B cell (primary cell): ENCODE measurements around the gene TTC34. TPM values are rescaled to one million over a fixed set of nuclear protein-coding genes. Genes with fewer than 3 reads are reported as not detected.

Source experiments
- ATAC-seq: fragments of 200-7000 bp; cut with Tn5 transposase; one replicate; pipeline ENCODE4 v1.10.0; 2021; ENCODE audit warnings: low read depth, mild to moderate bottlenecking, moderate number of reproducible peaks, moderate library complexity
- CTCF ChIA-PET: fragments of 350-600 bp; sonication (Branson Sonifier 250); formaldehyde crosslinking; loops from one replicate; lab custom pipeline; 2021; ENCODE audit warnings: antibody characterized with exemption, inconsistent platforms; lab: Charles Lee
- POLR2A ChIA-PET: fragments of 350-600 bp; sonication (Branson Sonifier 250); formaldehyde crosslinking; loops from one replicate; lab custom pipeline; 2021; ENCODE audit warnings: antibody characterized with exemption; lab: Charles Lee
- DNase-seq: peaks from one replicate; pipeline ENCODE4 v3.0.0; 2013
- H2AFZ ChIP-seq: 2 replicates; pipeline ENCODE4 v1.6.1; 2012; ENCODE audit warnings: mild to moderate bottlenecking, low read depth, low read length; ENCODE audit not compliant: insufficient read depth, poor library complexity, severe bottlenecking
- H3K27ac ChIP-seq, 2 donors: 1 replicate in 1 of 2; 2 replicates in 1 of 2; pipeline ENCODE4 v1.5.1; 2012 to 2013; ENCODE audit warnings: low read length in 2 of 2, mild to moderate bottlenecking in 2 of 2, moderate library complexity in 1 of 2
- H3K27me3 ChIP-seq, 4 experiments: fragments of 200-600 bp in 1 of 4; sonication (generic) in 1 of 4; replicated peaks in 1 of 4; 1 replicate in 2 of 4; 2 replicates in 2 of 4; pipeline versions ENCODE4 v1.6.1 to v1.7.0; 2013 to 2016; ENCODE audit warnings: low read length in 3 of 4, mild to moderate bottlenecking in 2 of 4, mixed read lengths in 1 of 4, moderate library complexity in 1 of 4; ENCODE audit not compliant: insufficient read depth in 4 of 4, control insufficient read depth in 3 of 4; ENCODE audit errors: control extremely low read depth in 1 of 4
- H3K36me3 ChIP-seq, 2 experiments: replicated peaks in 1 of 2; 1 replicate in 1 of 2; 2 replicates in 1 of 2; pipeline versions ENCODE4 v1.6.1 to v1.7.1; 2013; ENCODE audit warnings: low read length in 1 of 2; ENCODE audit not compliant: insufficient read depth in 2 of 2, control insufficient read depth in 1 of 2; ENCODE audit errors: control extremely low read depth in 1 of 2, extremely low read depth in 1 of 2
- H3K4me1 ChIP-seq, 2 donors: fragments of 200-600 bp in 1 of 2; sonication (generic) in 1 of 2; 1 replicate in 1 of 2; 2 replicates in 1 of 2; pipeline versions ENCODE4 v1.5.1 to v1.6.1; 2013 to 2017; ENCODE audit warnings: low read length in 2 of 2; ENCODE audit not compliant: control insufficient read depth in 2 of 2, insufficient read depth in 2 of 2
- H3K4me2 ChIP-seq: replicated peaks from 2 replicates; pipeline ENCODE3; 2012; ENCODE audit warnings: mild to moderate bottlenecking, low read depth, low read length; ENCODE audit not compliant: poor library complexity, severe bottlenecking
- H3K4me3 ChIP-seq, 5 experiments: fragments of 200-600 bp in 1 of 5; sonication (generic) in 1 of 5; 1 replicate in 3 of 5; 2 replicates in 2 of 5; pipeline versions ENCODE4 v1.5.1 to v1.7.0; 2011 to 2016; ENCODE audit warnings: low read length in 4 of 5, mild to moderate bottlenecking in 4 of 5, low read depth in 2 of 5, control low read depth in 1 of 5, moderate library complexity in 1 of 5; ENCODE audit not compliant: insufficient read depth in 1 of 5; ENCODE audit errors: control extremely low read depth in 1 of 5, extremely low read depth in 1 of 5
- H3K79me2 ChIP-seq: fragments of 200-600 bp; sonication (generic); one replicate; pipeline ENCODE4 v1.6.0; 2016; ENCODE audit warnings: low read length; ENCODE audit not compliant: control insufficient read depth, insufficient read depth
- H3K9ac ChIP-seq: fragments of 200-600 bp; sonication (generic); 2 replicates; pipeline ENCODE4 v1.6.1; 2017; ENCODE audit warnings: mild to moderate bottlenecking, low read length, moderate library complexity
- H3K9me3 ChIP-seq, 3 donors: one replicate each; pipeline versions ENCODE4 v1.6.1 to v1.7.1; 2013; ENCODE audit warnings: low read length in 2 of 3; ENCODE audit not compliant: control insufficient read depth in 2 of 3, insufficient read depth in 1 of 3; ENCODE audit errors: control extremely low read depth in 1 of 3
- H4K20me1 ChIP-seq: 2 replicates; pipeline ENCODE4 v1.6.0; 2012; ENCODE audit warnings: mild to moderate bottlenecking, low read length; ENCODE audit not compliant: insufficient read depth, control insufficient read depth, poor library complexity, severe bottlenecking
- H3K27ac Mint-ChIP-seq: one replicate; pipeline ENCODE4 v1.8.0; 2021; ENCODE audit warnings: mixed read lengths
- H3K27me3 Mint-ChIP-seq: one replicate; pipeline ENCODE4 v1.8.0; 2021; ENCODE audit warnings: mixed read lengths
- H3K4me1 Mint-ChIP-seq: one replicate; pipeline ENCODE4 v1.8.0; 2021; ENCODE audit warnings: mixed read lengths
- H3K4me3 Mint-ChIP-seq: one replicate; pipeline ENCODE4 v1.8.0; 2021; ENCODE audit warnings: mixed read lengths
- H3K9me3 Mint-ChIP-seq: one replicate; pipeline ENCODE4 v1.8.0; 2022; ENCODE audit warnings: mixed read lengths; ENCODE audit not compliant: insufficient read depth
- CTCF ChIP-seq: fragments of 200-600 bp; IDR thresholded peaks from one replicate; pipeline ENCODE4 v1.8.0; 2022; ENCODE audit warnings: antibody characterized with exemption, mild to moderate bottlenecking
- EZH2 ChIP-seq: IDR thresholded peaks from 2 replicates; pipeline ENCODE4 v1.6.1; 2012; ENCODE audit warnings: borderline replicate concordance, low read depth, mild to moderate bottlenecking, moderate library complexity, low read length; ENCODE audit not compliant: insufficient read depth, poor library complexity, severe bottlenecking
- WGBS: methylation state at CpG from one replicate; pipeline ENCODE4 v1.1.5; 2013; ENCODE audit warnings: missing lambda C conversion rate; ENCODE audit not compliant: insufficient coverage; 5-methylcytosine and 5-hydroxymethylcytosine counted together
- intact Hi-C: fragments of 100-400 bp; cut with micrococcal nuclease; formaldehyde crosslinking; loops from one replicate; pipeline ENCODE4 v1.10.0; 2022
- polyA plus RNA-seq: library from polyadenylated mRNA; depleted of rRNA; stranded (reverse); fragments of >200 nt; gene quantifications from 2 replicates; pipeline ENCODE4 v1.2.3, GENCODE V29; 2012
- total RNA-seq, 2 donors: library from RNA; stranded (reverse); fragments of 120-200 nt in 1 of 2; gene quantifications; 1 replicate in 1 of 2; 2 replicates in 1 of 2; pipeline versions ENCODE4 v1.2.3 to v1.2.4, GENCODE V29; 2013 to 2022

Gene TTC34
- total and polyA plus RNA-seq, 2 donors (not counting 1 experiment from before 2014, with no cell fraction given), result 2.1 to 8.1 TPM

GRCh38 chr1:2602311-2602835 lies 199.1 kb downstream of the TTC34 start:
- 73% methylated on average over 14 of the region's 15 CpGs for WGBS
- POLR2A ChIA-PET, result no interaction called here

More at GRCh38 chr1:2602311-2602835, 199.1 kb downstream of the TTC34 start:
- no peak for TF ChIP-seq EZH2
- no peak for TF ChIP-seq CTCF
- CTCF ChIA-PET, result no interaction called here
- DNase-seq (no peak), ATAC-seq (no peak)
- no peaks in the 10 kb centered on the region for H3K79me2 ChIP-seq
- H3K36me3 ChIP-seq, result no peaks in the 10 kb centered on the region
- no peak overlapping the region for H3K9ac ChIP-seq
- H3K27me3 ChIP-seq, result peaks cover 0 to 13% (median 1%) of the 10 kb centered on the region in 4 experiments
- no peaks in the 10 kb centered on the region for H4K20me1 ChIP-seq
- H2AFZ ChIP-seq, result no peak overlapping the region
- no peak overlapping the region for H3K4me3 ChIP-seq
- Mint-ChIP-seq H3K27ac (no peak overlapping the region), H3K4me1 (no peaks in the 10 kb centered on the region), H3K9me3 (peaks cover 2% of the 10 kb centered on the region), H3K27me3 (peaks cover 21% of the 10 kb centered on the region), H3K4me3 (no peak overlapping the region)
- H3K4me2 ChIP-seq, result no peak overlapping the region
- intact Hi-C loops, result no loop called here
- H3K27ac ChIP-seq, result no peak overlapping the region
- peaks cover 2 to 8% (median 5%) of the 10 kb centered on the region in 3 donors for H3K9me3 ChIP-seq
- no peaks in the 10 kb centered on the region for H3K4me1 ChIP-seq
